ENCODE data around the gene SLC17A1. TPM values are rescaled to one million over a fixed set of nuclear protein-coding genes. Genes with fewer than 3 reads are reported as not detected.
"Not testable (repeated sequence)": the region's sequence is repeated elsewhere in the genome, so short reads cannot be mapped to it uniquely, and the experiment has no call there.

The SLC17A1 gene
- total RNA-seq, 6 experiments from 2014 or later = not detected

GRCh38 chr6:25749837-25750236, 82.0 kb downstream of the SLC17A1 start:
- Mint-ChIP-seq H3K36me3 (ENCODE audit: low read depth) (no peaks in the 10 kb centered on the region), H3K4me3 (no peak overlapping the region), H3K9me3 (0 out of 2 replicates have a peak, but pooled peaks cover 7% of the 10 kb centered on the region), H3K27ac (no peak overlapping the region), H3K27me3 (ENCODE audit: insufficient read depth) (no peaks in the 10 kb centered on the region), H3K4me1 (ENCODE audit: low read depth) (no peaks in the 10 kb centered on the region)
- no peak for TF ChIP-seq CTCF (IDR thresholded peaks at IDR 0.05)
- DNase-seq = no peak

DNA sequence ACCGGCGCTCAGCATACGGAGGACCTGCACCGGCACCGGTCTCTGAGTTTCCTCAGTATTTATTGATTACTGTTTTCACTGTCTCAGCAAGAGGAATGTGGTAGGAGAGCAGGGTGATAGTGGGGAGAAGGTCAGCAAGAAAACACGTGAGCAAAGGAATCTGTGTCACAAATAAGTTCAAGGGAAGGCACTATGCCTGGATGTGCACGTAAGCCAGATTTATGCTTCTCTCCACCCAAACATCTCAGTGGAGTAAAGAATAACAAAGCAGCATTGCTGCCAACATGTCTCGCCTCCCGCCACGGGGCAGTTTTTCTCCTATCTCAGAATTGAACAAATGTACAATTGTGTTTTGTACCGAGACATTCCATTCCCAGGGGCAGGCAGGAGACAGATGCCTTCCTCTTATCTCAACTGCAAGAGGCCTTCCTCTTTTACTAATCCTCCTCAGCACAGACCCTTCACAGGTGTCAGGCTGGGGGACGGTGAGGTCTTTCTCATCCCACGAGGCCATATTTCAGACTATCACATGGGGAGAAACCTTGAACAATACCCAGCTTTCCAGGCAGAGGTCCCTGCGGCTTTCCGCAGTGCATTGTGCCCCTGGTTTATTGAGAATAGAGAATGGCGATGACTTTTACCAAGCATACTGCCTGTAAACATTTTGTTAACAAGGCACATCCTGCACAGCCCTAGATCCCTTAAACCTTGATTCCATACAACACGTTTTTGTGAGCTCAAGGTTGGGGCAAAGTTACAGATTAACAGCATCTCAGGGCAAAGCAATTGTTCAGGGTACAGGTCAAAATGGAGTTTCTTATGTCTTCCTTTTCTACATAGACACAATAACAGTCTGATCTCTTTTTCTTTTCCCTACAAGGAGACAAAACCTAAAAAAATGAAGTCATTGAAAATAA, 83.0 kb downstream of the SLC17A1 start:
- H3K9me3 Mint-ChIP-seq; H3K36me3 Mint-ChIP-seq (ENCODE audit: low read depth); H3K27me3 Mint-ChIP-seq (ENCODE audit: insufficient read depth); DNase-seq; H3K4me3 Mint-ChIP-seq; H3K4me1 Mint-ChIP-seq (ENCODE audit: low read depth); H3K27ac Mint-ChIP-seq: not testable (repeated sequence)

- H3K4me1 Mint-ChIP-seq (ENCODE audit: low read depth) = no peaks in the 10 kb centered on the region
- H3K4me3 Mint-ChIP-seq = no peak overlapping the region
- H3K9me3 Mint-ChIP-seq = no peaks in the 10 kb centered on the region
- no peaks in the 10 kb centered on the region for H3K27me3 Mint-ChIP-seq (ENCODE audit: insufficient read depth)
- no peak for DNase-seq
- no peak for TF ChIP-seq CTCF (IDR thresholded peaks at IDR 0.05)
- no peaks in the 10 kb centered on the region for H3K36me3 Mint-ChIP-seq (ENCODE audit: low read depth)
- no peak overlapping the region for H3K27ac Mint-ChIP-seq
Measured at GRCh38 chr6:25748049-25748448, 83.8 kb downstream of the SLC17A1 start.

- H3K4me3 Mint-ChIP-seq = no peak overlapping the region
- no peaks in the 10 kb centered on the region for H3K36me3 Mint-ChIP-seq (ENCODE audit: low read depth)
- no peak for TF ChIP-seq CTCF (IDR thresholded peaks at IDR 0.05)
- no peak overlapping the region for H3K27ac Mint-ChIP-seq
- no peaks in the 10 kb centered on the region for H3K4me1 Mint-ChIP-seq (ENCODE audit: low read depth)
- no peaks in the 10 kb centered on the region for H3K9me3 Mint-ChIP-seq
- no peak for DNase-seq
- H3K27me3 Mint-ChIP-seq (ENCODE audit: insufficient read depth) = no peaks in the 10 kb centered on the region
Measured at GRCh38 chr6:25747477-25747876, 84.4 kb downstream of the SLC17A1 start.

GRCh38 chr6:25746968-25747367, 84.9 kb downstream of the SLC17A1 start:
- Mint-ChIP-seq H3K9me3 (peaks cover 3% of the 10 kb centered on the region; the same call in 1 of the 2 replicates), H3K27me3 (ENCODE audit: insufficient read depth) (no peaks in the 10 kb centered on the region), H3K4me3 (no peak overlapping the region), H3K36me3 (ENCODE audit: low read depth) (no peaks in the 10 kb centered on the region), H3K4me1 (ENCODE audit: low read depth) (no peaks in the 10 kb centered on the region), H3K27ac (no peak overlapping the region)
- no peak for DNase-seq
- TF ChIP-seq CTCF (IDR thresholded peaks at IDR 0.05) = no peak; the same call in 1 of the 2 replicates

DNA sequence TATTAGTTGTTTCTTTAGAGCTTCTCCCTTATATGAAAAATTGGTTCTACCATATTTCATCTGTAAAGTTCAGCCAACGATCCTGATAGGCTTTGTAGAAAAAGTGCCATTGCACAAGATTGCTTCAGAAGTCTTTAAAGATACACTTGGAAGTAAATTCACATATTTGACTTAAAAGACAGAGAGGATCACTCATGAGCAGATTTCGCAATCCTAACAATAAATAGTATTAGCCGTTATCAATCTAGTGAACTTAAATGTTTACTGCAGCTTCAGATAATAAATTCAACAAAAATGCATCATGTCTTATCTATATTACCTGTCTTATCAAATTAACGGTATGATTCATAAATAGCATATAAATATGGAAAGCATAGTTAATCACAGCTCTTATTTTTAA, 86.0 kb downstream of the SLC17A1 start:
- Mint-ChIP-seq H3K27ac (no peak overlapping the region), H3K9me3 (peaks cover 10% of the 10 kb centered on the region; the same call in 1 of the 2 replicates), H3K27me3 (ENCODE audit: insufficient read depth) (no peaks in the 10 kb centered on the region), H3K4me3 (no peak overlapping the region), H3K4me1 (ENCODE audit: low read depth) (no peaks in the 10 kb centered on the region), H3K36me3 (ENCODE audit: low read depth) (no peaks in the 10 kb centered on the region)
- no peak for TF ChIP-seq CTCF (IDR thresholded peaks at IDR 0.05)
- no peak for DNase-seq
